IMR-90 (cell line): ENCODE data around the gene ADH5. TPM values are rescaled to one million over a fixed set of nuclear protein-coding genes. Genes with fewer than 3 reads are reported as not detected.
"Not testable (repeated sequence)": the region's sequence is repeated elsewhere in the genome, so short reads cannot be mapped to it uniquely, and the experiment has no call there.

Experiments
- ATAC-seq: fragments of 200-7000 bp; cut with Tn5 transposase; 2 replicates; pipeline ENCODE4 v1.9.1; 2020; ENCODE audit warnings: low read depth, mild to moderate bottlenecking, moderate library complexity
- BruUV-seq: library from RNA; stranded (reverse); fragments of 400-500 nt; replicated peaks from 2 replicates; lab custom pipeline; 2021; lab: Mats Ljungman, UMichigan
- CTCF ChIA-PET: fragments of 300-600 bp; formaldehyde crosslinking; extraction: SDS; loops from one replicate; lab custom pipeline; 2021; ENCODE audit warnings: antibody characterized with exemption; lab: Yijun Ruan, JAX
- POLR2A ChIA-PET: fragments of 300-600 bp; sonication (Branson Sonifier 250); formaldehyde crosslinking; loops from one replicate; lab custom pipeline; 2022; ENCODE audit warnings: antibody characterized with exemption; ENCODE audit not compliant: unreplicated experiment; lab: Charles Lee
- DNase-seq: peaks from one replicate; pipeline ENCODE4 v3.0.0; 2013
- H2AFZ ChIP-seq: replicated peaks from 2 replicates; pipeline ENCODE3; 2013; ENCODE audit warnings: low read length, mild to moderate bottlenecking; ENCODE audit not compliant: poor library complexity
- H2AK5ac ChIP-seq: 2 replicates; pipeline ENCODE4 v1.6.1; 2013; ENCODE audit warnings: low read depth, low read length, inconsistent platforms
- H2AK9ac ChIP-seq: replicated peaks from 2 replicates; pipeline ENCODE3; 2013; ENCODE audit warnings: mild to moderate bottlenecking, low read depth, low read length, moderate library complexity; ENCODE audit not compliant: poor library complexity
- H2BK120ac ChIP-seq: 2 replicates; pipeline ENCODE4 v1.6.1; 2013; ENCODE audit warnings: low read depth, low read length, inconsistent platforms
- H2BK15ac ChIP-seq: 3 replicates; pipeline ENCODE4 v1.6.1; 2013; ENCODE audit warnings: low read depth, low read length, inconsistent platforms
- H2BK20ac ChIP-seq: 2 replicates; pipeline ENCODE4 v1.6.1; 2013; ENCODE audit warnings: low read depth, mild to moderate bottlenecking, inconsistent platforms, low read length, moderate library complexity
- H2BK5ac ChIP-seq: 2 replicates; pipeline ENCODE4 v1.6.1; 2013; ENCODE audit warnings: mild to moderate bottlenecking, low read depth, low read length, inconsistent platforms; ENCODE audit not compliant: poor library complexity, severe bottlenecking
- H3K14ac ChIP-seq: replicated peaks from 2 replicates; pipeline ENCODE4 v1.6.1; 2013; ENCODE audit warnings: low read depth, low read length, inconsistent platforms
- H3K18ac ChIP-seq: 2 replicates; pipeline ENCODE4 v1.6.1; 2013; ENCODE audit warnings: low read depth, low read length, control low read depth
- H3K23ac ChIP-seq: 2 replicates; pipeline ENCODE4 v1.6.1; 2013; ENCODE audit warnings: low read depth, low read length, inconsistent platforms
- H3K27ac ChIP-seq: 2 replicates; pipeline ENCODE4 v1.5.1; 2013; ENCODE audit warnings: mild to moderate bottlenecking, control low read depth, low read length; ENCODE audit not compliant: insufficient read depth
- H3K27me3 ChIP-seq: 2 replicates; pipeline ENCODE4 v1.6.1; 2013; ENCODE audit warnings: low read length; ENCODE audit not compliant: control insufficient read depth, insufficient read depth
- H3K36me3 ChIP-seq: 2 replicates; pipeline ENCODE4 v1.6.1; 2013; ENCODE audit warnings: low read length, mixed read lengths; ENCODE audit not compliant: control insufficient read depth, insufficient read depth
- H3K4ac ChIP-seq: 2 replicates; pipeline ENCODE4 v1.6.1; 2013; ENCODE audit warnings: low read depth, low read length, inconsistent platforms
- H3K4me1 ChIP-seq: 2 replicates; pipeline ENCODE4 v1.6.1; 2013; ENCODE audit warnings: low read length, mixed read lengths; ENCODE audit not compliant: control insufficient read depth, insufficient read depth
- H3K4me2 ChIP-seq: 2 replicates; pipeline ENCODE4 v1.6.1; 2013; ENCODE audit warnings: low read depth, mild to moderate bottlenecking, control low read depth, low read length, moderate library complexity
- H3K4me3 ChIP-seq: 2 replicates; pipeline ENCODE4 v1.5.1; 2013; ENCODE audit warnings: low read depth, mild to moderate bottlenecking, control low read depth, low read length, moderate library complexity; ENCODE audit not compliant: insufficient read depth
- H3K56ac ChIP-seq: 2 replicates; pipeline ENCODE4 v1.6.1; 2013; ENCODE audit warnings: low read length, inconsistent platforms; ENCODE audit not compliant: insufficient read depth; ENCODE audit errors: extremely low read depth
- H3K79me1 ChIP-seq, 2 experiments: 2 replicates each; pipeline ENCODE4 v1.6.1; 2013; ENCODE audit warnings: low read length in 2 of 2, inconsistent platforms in 1 of 2, low read depth in 1 of 2
- H3K9ac ChIP-seq: 2 replicates; pipeline ENCODE4 v1.6.1; 2013; ENCODE audit warnings: low read depth, low read length, control low read depth
- H3K9me1 ChIP-seq: 2 replicates; pipeline ENCODE4 v1.6.1; 2013; ENCODE audit warnings: low read length, inconsistent platforms; ENCODE audit not compliant: insufficient read depth
- H3K9me3 ChIP-seq: 2 replicates; pipeline ENCODE4 v1.6.1; 2013; ENCODE audit warnings: low read length; ENCODE audit not compliant: control insufficient read depth, insufficient read depth
- H4K20me1 ChIP-seq: 2 replicates; pipeline ENCODE4 v1.6.1; 2013; ENCODE audit warnings: low read length, inconsistent platforms; ENCODE audit not compliant: insufficient read depth
- H4K5ac ChIP-seq: 2 replicates; pipeline ENCODE4 v1.6.1; 2013; ENCODE audit warnings: mild to moderate bottlenecking, low read depth, low read length, control low read depth
- H4K8ac ChIP-seq, 2 experiments: 2 replicates each; pipeline ENCODE4 v1.6.1; 2013; ENCODE audit warnings: low read depth in 2 of 2, low read length in 2 of 2, control low read depth in 1 of 2, inconsistent platforms in 1 of 2
- H4K91ac ChIP-seq: 2 replicates; pipeline ENCODE4 v1.6.1; 2013; ENCODE audit warnings: low read depth, low read length, inconsistent platforms; ENCODE audit not compliant: insufficient read depth
- WGBS, 2 experiments: methylation state at CpG; one replicate each; pipeline versions ENCODE4 v1.1.5 to v1.1.7; 2013; ENCODE audit warnings: missing lambda C conversion rate in 2 of 2; ENCODE audit not compliant: insufficient read length in 1 of 2; ENCODE audit errors: extremely low coverage in 2 of 2; 5-methylcytosine and 5-hydroxymethylcytosine counted together
- dilution Hi-C: fragments of 300-500 bp; cut with HindIII; formaldehyde crosslinking; loops from one replicate; pipeline ENCODE4 v1.14.3; 2018; ENCODE audit warnings: low sequenced_read_pairs; ENCODE audit not compliant: unreplicated experiment
- in situ Hi-C: fragments of 300-500 bp; cut with MboI; formaldehyde crosslinking; loops from 3 replicates; pipeline ENCODE4 v1.14.3; 2019; ENCODE audit warnings: low sequenced_read_pairs, inconsistent platforms, mixed read lengths
- intact Hi-C: fragments of 100-400 bp; cut with micrococcal nuclease; formaldehyde crosslinking; loops from 2 replicates; pipeline ENCODE4 v1.10.0; 2022
- polyA plus RNA-seq, 3 experiments: library from polyadenylated mRNA; depleted of rRNA; stranded (reverse); fragments of >200 nt; gene quantifications; 2 replicates each; pipeline ENCODE4 v1.2.3, GENCODE V29; 2012; ENCODE audit warnings: low replicate concordance in 1 of 3
- total RNA-seq: library from RNA; depleted of rRNA; stranded (reverse); fragments of >200 nt; gene quantifications from 2 replicates; pipeline ENCODE4 v1.2.3, GENCODE V29; 2012

The ADH5 gene
- total and polyA plus RNA-seq, 2 of the 4 experiments (the other 2 are of a cell fraction): 140 to 178 TPM

DNA sequence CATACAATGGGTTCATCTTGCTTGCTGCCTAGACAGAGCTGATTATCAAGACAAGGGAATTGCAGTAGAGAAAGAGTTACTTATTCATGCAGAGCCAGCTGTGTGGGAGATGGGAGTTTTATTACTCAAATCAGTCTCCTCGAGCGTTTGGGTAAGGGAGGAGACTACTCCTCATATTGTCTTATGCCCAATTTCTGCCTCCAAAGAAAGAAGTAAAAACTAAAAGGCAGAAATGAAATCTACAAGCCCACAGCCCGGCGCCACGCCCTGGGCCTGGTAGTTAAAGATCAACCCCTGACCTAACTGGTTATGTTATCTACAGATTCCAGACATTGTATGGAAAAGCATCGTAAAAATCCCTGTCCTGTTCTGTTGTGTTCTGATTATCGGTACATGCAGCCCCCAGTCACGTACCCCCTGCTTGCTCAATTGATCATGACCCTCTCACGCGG lies 64.8 kb downstream of the ADH5 start:
- not testable (repeated sequence) for H3K4me1 ChIP-seq

More for the DNA sequence above, 64.8 kb downstream of the ADH5 start:
- H3K56ac ChIP-seq, H3K14ac ChIP-seq, CTCF ChIA-PET, H4K91ac ChIP-seq, H3K18ac ChIP-seq, H4K5ac ChIP-seq, H3K23ac ChIP-seq, H3K9ac ChIP-seq, H4K8ac ChIP-seq, DNase-seq, H3K4me3 ChIP-seq, H3K9me1 ChIP-seq, H2AFZ ChIP-seq, H3K4ac ChIP-seq, dilution Hi-C loops, in situ Hi-C loops, ATAC-seq, H3K27me3 ChIP-seq, BruUV-seq, H4K20me1 ChIP-seq, intact Hi-C loops, H2BK20ac ChIP-seq, H2BK120ac ChIP-seq, H2AK5ac ChIP-seq, H2AK9ac ChIP-seq, POLR2A ChIA-PET, H3K27ac ChIP-seq, H2BK5ac ChIP-seq, H2BK15ac ChIP-seq, H3K4me2 ChIP-seq, H3K36me3 ChIP-seq: not testable (repeated sequence)
- Histone ChIP-seq H3K9me3 (peaks cover 11% of the 10 kb centered on the region), H3K79me1 (peaks cover 28 to 74% of the 10 kb centered on the region in 2 experiments)
- 100% methylated on average over 2 of the region's 10 CpGs; no CpG with 5 or more reads in 1 of the 2 experiments for WGBS, 2 experiments
